Keratinocyte (primary cell): ENCODE data around the gene LUM. TPM values are rescaled to one million over a fixed set of nuclear protein-coding genes. Genes with fewer than 3 reads are reported as not detected.

Experiments
- DNase-seq: peaks from one replicate; pipeline ENCODE4 v3.0.0-alpha.2; 2011; ENCODE audit warnings: low read depth, missing footprints, low spot score
- FAIRE-seq: peaks from 2 replicates; lab custom pipeline; 2011; peaks lifted over from hg19 to GRCh38; lab: Jason Lieb, UNC
- H2AFZ ChIP-seq: 2 replicates; pipeline ENCODE4 v1.6.0; 2012; ENCODE audit warnings: low read length, control low read depth, inconsistent platforms; ENCODE audit not compliant: control insufficient read depth
- H3K27ac ChIP-seq: 2 replicates; pipeline ENCODE4 v1.5.1; 2011; ENCODE audit warnings: low read length; ENCODE audit not compliant: control insufficient read depth, insufficient read depth
- H3K27me3 ChIP-seq: 3 replicates; pipeline ENCODE4 v1.6.0; 2011; ENCODE audit warnings: low read length; ENCODE audit not compliant: control insufficient read depth, insufficient read depth; ENCODE audit errors: extremely low read depth
- H3K36me3 ChIP-seq, 2 experiments: 2 replicates in 1 of 2; 3 replicates in 1 of 2; pipeline ENCODE4 v1.5.1; 2011; ENCODE audit warnings: low read length in 2 of 2, mild to moderate bottlenecking in 1 of 2; ENCODE audit not compliant: control insufficient read depth in 2 of 2, insufficient read depth in 2 of 2; ENCODE audit errors: extremely low read depth in 1 of 2
- H3K4me1 ChIP-seq: 3 replicates; pipeline ENCODE4 v1.5.1; 2011; ENCODE audit warnings: low read length; ENCODE audit not compliant: control insufficient read depth, insufficient read depth; ENCODE audit errors: extremely low read depth
- H3K4me2 ChIP-seq: 3 replicates; pipeline ENCODE4 v1.6.0; 2011; ENCODE audit warnings: low read depth, low read length; ENCODE audit not compliant: control insufficient read depth, insufficient read depth; ENCODE audit errors: extremely low read depth
- H3K4me3 ChIP-seq, 3 experiments: fragments of 200-600 bp in 1 of 3; sonication (generic) in 1 of 3; 2 replicates in 2 of 3; 3 replicates in 1 of 3; pipeline ENCODE4 v1.5.1; 2011 to 2016; ENCODE audit warnings: low read length in 3 of 3, mild to moderate bottlenecking in 3 of 3, control low read depth in 2 of 3, inconsistent platforms in 1 of 3, low read depth in 1 of 3, mixed read lengths in 1 of 3, mixed run types in 1 of 3, moderate library complexity in 1 of 3; ENCODE audit not compliant: control insufficient read depth in 2 of 3, insufficient read depth in 2 of 3; ENCODE audit errors: extremely low read depth in 1 of 3
- H3K79me2 ChIP-seq: 2 replicates; pipeline ENCODE4 v1.6.0; 2012; ENCODE audit warnings: low read length; ENCODE audit not compliant: control insufficient read depth, insufficient read depth
- H3K9ac ChIP-seq: 3 replicates; pipeline ENCODE4 v1.6.0; 2011; ENCODE audit warnings: low read length; ENCODE audit not compliant: control insufficient read depth, insufficient read depth; ENCODE audit errors: extremely low read depth
- H3K9me1 ChIP-seq: 3 replicates; pipeline ENCODE4 v1.6.0; 2011; ENCODE audit warnings: low read length; ENCODE audit not compliant: control insufficient read depth, insufficient read depth; ENCODE audit errors: extremely low read depth
- H3K9me3 ChIP-seq: 2 replicates; pipeline ENCODE4 v1.5.1; 2012; ENCODE audit warnings: low read depth, low read length; ENCODE audit not compliant: control insufficient read depth
- H4K20me1 ChIP-seq: 3 replicates; pipeline ENCODE4 v1.6.0; 2011; ENCODE audit warnings: low read length; ENCODE audit not compliant: control insufficient read depth, insufficient read depth; ENCODE audit errors: extremely low read depth
- EZH2 ChIP-seq: IDR thresholded peaks from one replicate; pipeline ENCODE4 v1.6.1; 2012; ENCODE audit warnings: inconsistent platforms, mild to moderate bottlenecking, low read length, moderate library complexity
- dilution Hi-C: fragments of 300-500 bp; cut with MboI; formaldehyde crosslinking; loops from one replicate; pipeline ENCODE4 v1.7.0; 2020; ENCODE audit warnings: low sequenced_read_pairs; ENCODE audit not compliant: extremely low pct_ligation_motif_present
- polyA plus RNA-seq, 5 experiments: library from polyadenylated mRNA; depleted of rRNA in 3 of 5; stranded (reverse) in 3 of 5; stranded (forward) in 1 of 5; unstranded in 1 of 5; fragments of >200 nt; gene quantifications; 1 replicate in 1 of 5; 2 replicates in 3 of 5; 3 replicates in 1 of 5; pipeline versions ENCODE4 v1.2.1 to v1.2.3, GENCODE V29; 2011 to 2012; ENCODE audit warnings: missing spikeins in 2 of 5, low read depth in 1 of 5, low replicate concordance in 1 of 5
- TF ChIP-seq, protein P1 (sequence below), 3 experiments: IDR thresholded peaks in 1 of 3; conservative IDR thresholded peaks in 1 of 3; optimal IDR thresholded peaks in 1 of 3; 2 replicates in 2 of 3; 3 replicates in 1 of 3; pipeline versions ENCODE3 to v1.5.1; 2011; ENCODE audit warnings: low read length in 3 of 3, mild to moderate bottlenecking in 3 of 3, moderate library complexity in 2 of 3, control low read depth in 1 of 3, inconsistent platforms in 1 of 3; ENCODE audit not compliant: insufficient read depth in 2 of 3; ENCODE audit errors: extremely low read depth in 1 of 3

The LUM gene
- polyA plus RNA-seq, 1 donor (not counting 4 experiments of a cell fraction or from before 2014, with no cell fraction given), result 0.37 TPM

DNA sequence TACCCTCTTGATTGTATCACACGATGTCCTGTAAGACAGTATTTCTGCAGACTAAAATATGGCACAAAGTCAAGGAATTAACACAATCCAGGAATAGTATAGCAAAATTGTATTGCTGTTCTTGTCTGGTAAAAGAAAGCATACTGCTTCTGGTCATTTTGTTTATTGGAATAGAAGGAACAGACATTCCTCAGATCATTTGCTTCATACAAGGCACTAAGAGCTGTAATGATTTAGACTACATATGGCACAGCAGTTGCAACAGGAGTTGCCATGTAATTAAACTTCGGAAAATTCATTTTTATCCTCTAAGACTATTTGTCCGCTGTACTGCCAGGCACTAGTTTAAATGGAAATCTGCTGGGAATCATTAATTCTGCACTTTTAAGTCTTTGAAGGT lies 45.9 kb downstream of the LUM start:
- H4K20me1 ChIP-seq, result no peaks in the 10 kb centered on the region

DNA sequence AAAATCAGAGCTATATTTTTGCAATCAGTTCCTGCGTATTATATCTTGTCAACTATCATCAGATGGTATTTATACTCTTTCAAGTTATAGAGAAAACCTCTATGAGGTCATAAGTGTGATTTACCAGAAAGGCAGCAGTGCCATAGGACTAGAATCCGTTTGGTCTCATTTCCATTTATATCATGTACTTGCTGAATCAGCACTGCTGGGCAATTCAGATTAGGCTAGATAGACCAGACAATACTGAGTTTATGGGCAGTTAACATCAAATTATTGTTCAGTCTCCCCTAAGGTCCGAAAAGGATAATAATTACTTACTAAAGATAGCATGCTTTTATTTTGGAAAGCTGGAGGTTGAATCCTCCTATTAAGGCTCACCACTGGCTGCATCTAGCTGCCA lies 46.7 kb downstream of the LUM start:
- DNase-seq, result no peak
- Histone ChIP-seq H3K79me2 (no peaks in the 10 kb centered on the region), H3K4me3 (no peak overlapping the region), H3K36me3 (no peaks in the 10 kb centered on the region), H3K4me1 (no peaks in the 10 kb centered on the region), H3K9me1 (no peaks in the 10 kb centered on the region), H3K9ac (no peak overlapping the region), H4K20me1 (no peaks in the 10 kb centered on the region), H3K4me2 (no peak overlapping the region), H2AFZ (no peak overlapping the region), H3K9me3 (no peaks in the 10 kb centered on the region), H3K27ac (no peak overlapping the region), H3K27me3 (no peaks in the 10 kb centered on the region)
- no peak for FAIRE-seq
- dilution Hi-C loops, result no loop called here
- no peak for TF ChIP-seq EZH2
- TF ChIP-seq, protein P1, sequence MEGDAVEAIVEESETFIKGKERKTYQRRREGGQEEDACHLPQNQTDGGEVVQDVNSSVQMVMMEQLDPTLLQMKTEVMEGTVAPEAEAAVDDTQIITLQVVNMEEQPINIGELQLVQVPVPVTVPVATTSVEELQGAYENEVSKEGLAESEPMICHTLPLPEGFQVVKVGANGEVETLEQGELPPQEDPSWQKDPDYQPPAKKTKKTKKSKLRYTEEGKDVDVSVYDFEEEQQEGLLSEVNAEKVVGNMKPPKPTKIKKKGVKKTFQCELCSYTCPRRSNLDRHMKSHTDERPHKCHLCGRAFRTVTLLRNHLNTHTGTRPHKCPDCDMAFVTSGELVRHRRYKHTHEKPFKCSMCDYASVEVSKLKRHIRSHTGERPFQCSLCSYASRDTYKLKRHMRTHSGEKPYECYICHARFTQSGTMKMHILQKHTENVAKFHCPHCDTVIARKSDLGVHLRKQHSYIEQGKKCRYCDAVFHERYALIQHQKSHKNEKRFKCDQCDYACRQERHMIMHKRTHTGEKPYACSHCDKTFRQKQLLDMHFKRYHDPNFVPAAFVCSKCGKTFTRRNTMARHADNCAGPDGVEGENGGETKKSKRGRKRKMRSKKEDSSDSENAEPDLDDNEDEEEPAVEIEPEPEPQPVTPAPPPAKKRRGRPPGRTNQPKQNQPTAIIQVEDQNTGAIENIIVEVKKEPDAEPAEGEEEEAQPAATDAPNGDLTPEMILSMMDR (optimal IDR thresholded peaks at IDR 0.05 in 1 of 3, IDR thresholded peaks at IDR 0.05 in 1 of 3, conservative IDR thresholded peaks at IDR 0.05 in 1 of 3; ENCODE audit: extremely low read depth in 1 of 3, insufficient read depth in 2 of 3, low read length in 3 of 3), result no peak

More for the DNA sequence above, 45.9 kb downstream of the LUM start:
- no peaks in the 10 kb centered on the region for H3K9me1 ChIP-seq
- dilution Hi-C loops, result no loop called here
- no peak overlapping the region for H3K4me2 ChIP-seq
- no peak overlapping the region for H2AFZ ChIP-seq
- TF ChIP-seq, protein P1 (optimal IDR thresholded peaks at IDR 0.05 in 1 of 3, IDR thresholded peaks at IDR 0.05 in 1 of 3, conservative IDR thresholded peaks at IDR 0.05 in 1 of 3; ENCODE audit: extremely low read depth in 1 of 3, insufficient read depth in 2 of 3, low read length in 3 of 3), result no peak
- no peak for TF ChIP-seq EZH2
- H3K9me3 ChIP-seq, result no peaks in the 10 kb centered on the region
- no peak overlapping the region for H3K4me3 ChIP-seq
- no peak for DNase-seq
- H3K27me3 ChIP-seq, result no peaks in the 10 kb centered on the region
- no peak overlapping the region for H3K9ac ChIP-seq
- H3K27ac ChIP-seq, result no peak overlapping the region
- no peaks in the 10 kb centered on the region for H3K79me2 ChIP-seq
- no peaks in the 10 kb centered on the region for H3K36me3 ChIP-seq
- FAIRE-seq, result no peak
- no peaks in the 10 kb centered on the region for H3K4me1 ChIP-seq
